Measurements from ENCODE around the gene ETV1.

GRCh38 chr7:13851736-13852135 is 137.7 kb downstream of the ETV1 start:
- TF ChIP-seq CTCF (IDR thresholded peaks at IDR 0.05): no peak
- TF ChIP-seq POLR2A (IDR thresholded peaks at IDR 0.05): no peak
